A549 (cell line): ENCODE results near the gene TRERF1.

Experiments
- CTCF ChIP-seq: fragments of >200 bp; sonication (Bioruptor Twin); formaldehyde crosslinking; IDR thresholded peaks from 3 replicates; pipeline ENCODE4 v1.5.1; 2016
- FOSL2 ChIP-seq, 2 experiments: fragments of 450-650 bp in 1 of 2; fragments of >200 bp in 1 of 2; sonication (Bioruptor Twin) in 1 of 2; formaldehyde crosslinking; IDR thresholded peaks; 2 replicates each; pipeline versions ENCODE4 v1.5.0 to v1.6.1; 2016 to 2020; ENCODE audit warnings: mild to moderate bottlenecking in 1 of 2, moderate library complexity in 1 of 2
- JUN ChIP-seq, 2 experiments: fragments of >200 bp; sonication (Bioruptor Twin); formaldehyde crosslinking; IDR thresholded peaks; 2 replicates in 1 of 2; 3 replicates in 1 of 2; pipeline ENCODE4 v1.6.1; 2016 to 2017
- KDM1A ChIP-seq: fragments of 200-600 bp; sonication (generic); IDR thresholded peaks from 2 replicates; pipeline ENCODE4 v1.6.1; 2016; ENCODE audit warnings: low read depth, mild to moderate bottlenecking
- MAX ChIP-seq: IDR thresholded peaks from 2 replicates; pipeline ENCODE4 v1.6.1; 2012
- POLR2A ChIP-seq: IDR thresholded peaks from 2 replicates; pipeline ENCODE4 v1.6.1; 2012; ENCODE audit warnings: mild to moderate bottlenecking, low read length
- RNF2 ChIP-seq: fragments of 200-600 bp; sonication (generic); IDR thresholded peaks from 2 replicates; pipeline ENCODE4 v1.6.1; 2016; ENCODE audit warnings: low read depth, mild to moderate bottlenecking, antibody characterized with exemption, moderate library complexity, borderline replicate concordance
- USF2 ChIP-seq: fragments of 450-650 bp; IDR thresholded peaks from 2 replicates; pipeline ENCODE4 v1.6.1; 2014; ENCODE audit warnings: antibody characterized with exemption

GRCh38 chr6:42227173-42227850 lies 224.4 kb downstream of the TRERF1 start:
- TF ChIP-seq CTCF (no peak), FOSL2 (IDR thresholded peaks at IDR 0.05) (no peak), FOSL2 (CRISPR knock-in tag; IDR thresholded peaks at IDR 0.05) (no peak), POLR2A (no peak), KDM1A (no peak), RNF2 (no peak), USF2 (no peak), JUN (IDR thresholded peaks at IDR 0.05) (no peak), MAX (no peak)
